WTC11 (cell line): ENCODE measurements around the gene BMP6.

Experiments
- ATF2 ChIP-seq: sonication (generic); formaldehyde crosslinking; IDR thresholded peaks from 2 replicates; pipeline ENCODE4 v1.8.1; 2022; ENCODE audit warnings: low read depth, missing genetic modification reagents, borderline replicate concordance
- CBFB ChIP-seq: sonication (generic); formaldehyde crosslinking; IDR thresholded peaks from 2 replicates; pipeline ENCODE4 v1.8.1; 2022; ENCODE audit warnings: mild to moderate bottlenecking, low read depth, missing genetic modification reagents
- CTCF ChIP-seq: fragments of 200-600 bp; IDR thresholded peaks from 2 replicates; pipeline ENCODE4 v1.8.0; 2022; ENCODE audit warnings: antibody characterized with exemption
- E2F4 ChIP-seq: sonication (generic); formaldehyde crosslinking; IDR thresholded peaks from 2 replicates; pipeline ENCODE4 v1.8.1; 2022; ENCODE audit warnings: low read depth, mild to moderate bottlenecking, moderate library complexity, missing genetic modification reagents, borderline replicate concordance
- ETV6 ChIP-seq: sonication (generic); formaldehyde crosslinking; IDR thresholded peaks from 2 replicates; pipeline ENCODE4 v1.8.1; 2022; ENCODE audit warnings: mild to moderate bottlenecking, missing genetic modification reagents
- MYBL2 ChIP-seq: sonication (generic); formaldehyde crosslinking; IDR thresholded peaks from 2 replicates; pipeline ENCODE4 v1.8.1; 2023; ENCODE audit warnings: mild to moderate bottlenecking, moderate library complexity, missing genetic modification reagents
- NFYB ChIP-seq: sonication (generic); formaldehyde crosslinking; conservative IDR thresholded peaks from 2 replicates; pipeline ENCODE4 v1.8.0; 2022; ENCODE audit warnings: low read depth, missing genetic modification reagents
- TP53 ChIP-seq: sonication (generic); formaldehyde crosslinking; IDR thresholded peaks from 2 replicates; pipeline ENCODE4 v1.8.1; 2023; ENCODE audit warnings: mild to moderate bottlenecking, missing genetic modification reagents
- ZBTB43 ChIP-seq: sonication (generic); formaldehyde crosslinking; IDR thresholded peaks from 2 replicates; pipeline ENCODE4 v1.8.1; 2023; ENCODE audit warnings: mild to moderate bottlenecking, missing genetic modification reagents
- ZNF396 ChIP-seq: fragments of 250-450 bp; sonication (Bioruptor Pico); IDR thresholded peaks from 2 replicates; pipeline ENCODE4 v1.8.0; 2021; ENCODE audit warnings: mild to moderate bottlenecking, moderate library complexity, borderline replicate concordance
- TF ChIP-seq, protein P1 (sequence below): sonication (generic); formaldehyde crosslinking; IDR thresholded peaks from 2 replicates; pipeline ENCODE4 v1.8.1; 2023; ENCODE audit warnings: mild to moderate bottlenecking, moderate library complexity, missing genetic modification reagents

DNA sequence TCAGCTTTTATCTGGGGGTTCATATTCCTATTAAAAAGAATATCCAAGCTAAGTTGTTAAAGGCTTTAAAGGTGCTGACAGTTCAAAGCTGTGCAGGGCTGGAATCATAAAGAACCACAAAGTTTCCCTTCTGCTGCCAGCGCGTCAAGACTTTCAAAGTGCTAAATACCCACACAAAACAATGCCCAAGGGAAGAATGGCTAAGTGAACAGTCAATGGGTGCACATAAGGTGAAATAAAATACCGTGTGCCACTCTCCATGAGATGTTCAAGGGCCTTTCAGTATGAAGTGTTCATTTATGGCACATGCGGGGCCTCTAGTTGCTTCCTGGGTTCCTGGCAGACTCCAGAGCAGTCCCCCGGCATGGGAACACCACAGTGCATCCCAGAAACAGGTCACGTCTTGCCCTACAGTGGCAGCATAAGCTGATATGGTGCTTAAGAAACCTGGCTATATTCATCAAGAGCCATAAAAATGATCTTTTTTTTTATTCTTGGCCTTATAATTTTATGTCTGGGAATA, 170.6 kb downstream of the BMP6 start:
- TF ChIP-seq CTCF = no peak
- TF ChIP-seq, protein P1, sequence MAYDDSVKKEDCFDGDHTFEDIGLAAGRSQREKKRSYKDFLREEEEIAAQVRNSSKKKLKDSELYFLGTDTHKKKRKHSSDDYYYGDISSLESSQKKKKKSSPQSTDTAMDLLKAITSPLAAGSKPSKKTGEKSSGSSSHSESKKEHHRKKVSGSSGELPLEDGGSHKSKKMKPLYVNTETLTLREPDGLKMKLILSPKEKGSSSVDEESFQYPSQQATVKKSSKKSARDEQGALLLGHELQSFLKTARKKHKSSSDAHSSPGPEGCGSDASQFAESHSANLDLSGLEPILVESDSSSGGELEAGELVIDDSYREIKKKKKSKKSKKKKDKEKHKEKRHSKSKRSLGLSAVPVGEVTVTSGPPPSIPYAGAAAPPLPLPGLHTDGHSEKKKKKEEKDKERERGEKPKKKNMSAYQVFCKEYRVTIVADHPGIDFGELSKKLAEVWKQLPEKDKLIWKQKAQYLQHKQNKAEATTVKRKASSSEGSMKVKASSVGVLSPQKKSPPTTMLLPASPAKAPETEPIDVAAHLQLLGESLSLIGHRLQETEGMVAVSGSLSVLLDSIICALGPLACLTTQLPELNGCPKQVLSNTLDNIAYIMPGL (CRISPR knock-in tag) = no peak
- no peak for TF ChIP-seq E2F4 (CRISPR knock-in tag)
- TF ChIP-seq ZBTB43 (CRISPR knock-in tag) = no peak
- TF ChIP-seq MYBL2 (CRISPR knock-in tag) = no peak
- TF ChIP-seq ATF2 (CRISPR knock-in tag) = no peak
- TF ChIP-seq NFYB (CRISPR knock-in tag) = no peak
- TF ChIP-seq TP53 (CRISPR knock-in tag) = no peak
- TF ChIP-seq ZNF396 = no peak
- TF ChIP-seq ETV6 (CRISPR knock-in tag) = no peak
- no peak for TF ChIP-seq CBFB (CRISPR knock-in tag)
